ENCODE data around the gene SORCS2. TPM values are rescaled to one million over a fixed set of nuclear protein-coding genes. Genes with fewer than 3 reads are reported as not detected.

SORCS2 gene
- total RNA-seq, 1 experiment from 2014 or later, result 0.06 TPM

DNA sequence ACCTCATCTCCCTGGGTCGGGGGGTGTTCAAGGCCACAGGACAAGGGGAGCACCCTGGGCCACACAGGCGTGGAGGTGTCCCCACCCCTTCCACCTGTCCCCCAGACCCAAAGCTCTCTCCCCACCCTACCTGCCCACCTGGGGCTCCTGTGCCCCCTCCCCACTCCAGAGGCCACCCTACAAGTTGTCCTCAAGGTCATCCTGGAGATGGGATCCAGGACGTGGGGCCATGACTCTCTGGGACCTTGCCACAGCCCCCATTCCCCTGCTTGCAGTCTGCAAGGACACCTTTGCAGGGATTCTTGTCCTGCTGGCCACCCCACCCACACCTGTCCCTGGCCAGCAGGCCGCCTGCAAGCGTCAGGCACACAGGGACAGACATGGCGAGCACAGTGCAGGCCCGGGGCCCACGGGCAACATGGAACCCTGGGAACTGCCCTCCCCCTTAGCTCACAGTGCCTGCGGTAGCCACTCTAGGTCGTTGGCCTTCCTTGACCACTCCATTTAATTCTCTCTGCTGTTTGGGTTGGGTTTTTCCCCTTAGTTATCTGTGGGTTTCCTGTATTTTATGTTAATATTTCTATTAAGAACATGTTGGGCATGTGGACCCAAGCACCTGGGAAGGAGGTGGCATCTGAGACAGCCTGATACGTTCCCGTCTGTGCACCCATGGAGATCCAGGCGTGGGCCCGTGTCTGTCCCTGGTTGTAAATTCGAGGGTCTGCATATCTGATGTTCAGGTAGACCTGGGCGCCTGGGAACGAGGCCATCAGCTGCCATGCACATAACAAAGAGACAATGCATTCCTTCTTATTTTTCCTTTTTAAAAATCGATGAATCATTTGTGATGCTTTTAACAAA is 549.8 kb downstream of the SORCS2 start:
- TF ChIP-seq, protein P1, sequence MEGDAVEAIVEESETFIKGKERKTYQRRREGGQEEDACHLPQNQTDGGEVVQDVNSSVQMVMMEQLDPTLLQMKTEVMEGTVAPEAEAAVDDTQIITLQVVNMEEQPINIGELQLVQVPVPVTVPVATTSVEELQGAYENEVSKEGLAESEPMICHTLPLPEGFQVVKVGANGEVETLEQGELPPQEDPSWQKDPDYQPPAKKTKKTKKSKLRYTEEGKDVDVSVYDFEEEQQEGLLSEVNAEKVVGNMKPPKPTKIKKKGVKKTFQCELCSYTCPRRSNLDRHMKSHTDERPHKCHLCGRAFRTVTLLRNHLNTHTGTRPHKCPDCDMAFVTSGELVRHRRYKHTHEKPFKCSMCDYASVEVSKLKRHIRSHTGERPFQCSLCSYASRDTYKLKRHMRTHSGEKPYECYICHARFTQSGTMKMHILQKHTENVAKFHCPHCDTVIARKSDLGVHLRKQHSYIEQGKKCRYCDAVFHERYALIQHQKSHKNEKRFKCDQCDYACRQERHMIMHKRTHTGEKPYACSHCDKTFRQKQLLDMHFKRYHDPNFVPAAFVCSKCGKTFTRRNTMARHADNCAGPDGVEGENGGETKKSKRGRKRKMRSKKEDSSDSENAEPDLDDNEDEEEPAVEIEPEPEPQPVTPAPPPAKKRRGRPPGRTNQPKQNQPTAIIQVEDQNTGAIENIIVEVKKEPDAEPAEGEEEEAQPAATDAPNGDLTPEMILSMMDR (conservative IDR thresholded peaks at IDR 0.05; ENCODE audit: low read depth, low read length), result no peak
- TF ChIP-seq EZH2 (IDR thresholded peaks at IDR 0.05; ENCODE audit: borderline replicate concordance, low read depth, low read length, poor library complexity, severe bottlenecking), result no peak
- Histone ChIP-seq H3K27ac (ENCODE audit: low read depth, low read length, poor library complexity, severe bottlenecking) (no peak overlapping the region), H3K36me3 (ENCODE audit: insufficient read depth, low read length, poor library complexity, severe bottlenecking) (no peaks in the 10 kb centered on the region), H3K9me3 (ENCODE audit: low read depth, low read length, poor library complexity, severe bottlenecking) (no peaks in the 10 kb centered on the region), H3K4me3 (ENCODE audit: low read depth, low read length, poor library complexity, severe bottlenecking) (no peak overlapping the region), H3K4me1 (ENCODE audit: insufficient read depth, low read length, poor library complexity, severe bottlenecking) (no peaks in the 10 kb centered on the region), H3K27me3 (replicated peaks; ENCODE audit: insufficient read depth, low read depth, low read length, poor library complexity) (no peaks in the 10 kb centered on the region)
- no TSS peak for BruUV-seq (replicated peaks)
- DNase-seq (ENCODE audit: low spot score), result no peak
- intact Hi-C loops (cut with micrococcal nuclease; ENCODE audit: unreplicated experiment), result no loop called here
- ChIA-PET CTCF (no interaction called here), POLR2A (ENCODE audit: low non-redundant PET) (no interaction called here)

DNA sequence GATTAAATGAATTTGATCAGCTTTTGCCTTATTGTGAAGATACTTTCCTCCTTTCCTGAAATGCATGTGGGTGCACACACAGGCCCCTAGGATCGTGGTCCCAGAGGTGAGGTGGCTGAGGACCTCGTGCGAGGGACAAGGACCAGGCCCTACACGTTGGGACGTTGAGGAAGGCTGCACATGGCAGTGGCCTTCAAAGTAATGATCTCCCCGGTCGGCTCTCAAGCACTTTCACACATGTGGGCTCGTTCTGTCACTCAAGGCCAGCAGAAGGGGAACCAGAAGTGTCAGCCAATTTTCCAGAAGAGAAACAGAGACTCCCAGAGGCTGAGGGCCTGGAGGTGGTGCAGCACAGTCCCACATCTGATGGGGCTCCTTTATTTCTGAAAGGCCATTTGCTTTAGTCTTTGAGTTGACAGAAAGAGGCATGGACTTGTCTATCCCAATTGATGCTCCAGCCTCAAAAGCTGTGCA is 550.5 kb downstream of the SORCS2 start:
- H3K27me3 ChIP-seq (replicated peaks; ENCODE audit: insufficient read depth, low read depth, low read length, poor library complexity), result no peaks in the 10 kb centered on the region
- intact Hi-C loops (cut with micrococcal nuclease; ENCODE audit: unreplicated experiment), result no loop called here
- H3K36me3 ChIP-seq (ENCODE audit: insufficient read depth, low read length, poor library complexity, severe bottlenecking), result no peaks in the 10 kb centered on the region
- no peak overlapping the region for H3K4me3 ChIP-seq (ENCODE audit: low read depth, low read length, poor library complexity, severe bottlenecking)
- DNase-seq (ENCODE audit: low spot score), result no peak
- no TSS peak for BruUV-seq (replicated peaks)
- ChIA-PET POLR2A (ENCODE audit: low non-redundant PET) (no interaction called here), CTCF (interaction anchor here (0.6 kb wide), 1 partner anchor 242 kb away, joined by 3 read pairs; no protein-coding TSS in a partner anchor)
- no peak overlapping the region for H3K27ac ChIP-seq (ENCODE audit: low read depth, low read length, poor library complexity, severe bottlenecking)
- TF ChIP-seq, protein P1 (conservative IDR thresholded peaks at IDR 0.05; ENCODE audit: low read depth, low read length), result no peak
- no peak for TF ChIP-seq EZH2 (IDR thresholded peaks at IDR 0.05; ENCODE audit: borderline replicate concordance, low read depth, low read length, poor library complexity, severe bottlenecking)
- no peaks in the 10 kb centered on the region for H3K4me1 ChIP-seq (ENCODE audit: insufficient read depth, low read length, poor library complexity, severe bottlenecking)
- H3K9me3 ChIP-seq (ENCODE audit: low read depth, low read length, poor library complexity, severe bottlenecking), result no peaks in the 10 kb centered on the region

- ChIA-PET CTCF (no interaction called here), POLR2A (ENCODE audit: low non-redundant PET) (no interaction called here)
- DNase-seq (ENCODE audit: low spot score), result no peak
- no peak overlapping the region for H3K27ac ChIP-seq (ENCODE audit: low read depth, low read length, poor library complexity, severe bottlenecking)
- H3K4me1 ChIP-seq (ENCODE audit: insufficient read depth, low read length, poor library complexity, severe bottlenecking), result no peaks in the 10 kb centered on the region
- BruUV-seq (replicated peaks), result no TSS peak
- TF ChIP-seq, protein P1 (conservative IDR thresholded peaks at IDR 0.05; ENCODE audit: low read depth, low read length), result no peak
- no peak for TF ChIP-seq EZH2 (IDR thresholded peaks at IDR 0.05; ENCODE audit: borderline replicate concordance, low read depth, low read length, poor library complexity, severe bottlenecking)
- H3K36me3 ChIP-seq (ENCODE audit: insufficient read depth, low read length, poor library complexity, severe bottlenecking), result no peaks in the 10 kb centered on the region
- H3K9me3 ChIP-seq (ENCODE audit: low read depth, low read length, poor library complexity, severe bottlenecking), result no peaks in the 10 kb centered on the region
- H3K27me3 ChIP-seq (replicated peaks; ENCODE audit: insufficient read depth, low read depth, low read length, poor library complexity), result no peaks in the 10 kb centered on the region
- no peak overlapping the region for H3K4me3 ChIP-seq (ENCODE audit: low read depth, low read length, poor library complexity, severe bottlenecking)
- intact Hi-C loops (cut with micrococcal nuclease; ENCODE audit: unreplicated experiment), result no loop called here
These were observed 551.9 kb downstream of the SORCS2 start for GRCh38 chr4:7744142-7744804.

Measured in A673 (cell line).